Vagina (tissue), 2 donors: ENCODE results near the gene CNNM2. TPM values are rescaled to one million over a fixed set of nuclear protein-coding genes. Genes with fewer than 3 reads are reported as not detected.

Source experiments
- DNase-seq, 2 donors: peaks; one replicate each; pipeline ENCODE4 v3.0.0-alpha.2; 2017; ENCODE audit errors: extremely low spot score in 2 of 2
- H3K27ac ChIP-seq: fragments of 200-600 bp; sonication (generic); one replicate; pipeline ENCODE4 v1.5.1; 2019
- H3K27me3 ChIP-seq: fragments of 200-600 bp; sonication (generic); one replicate; pipeline ENCODE4 v1.5.1; 2019
- H3K36me3 ChIP-seq, 2 donors: fragments of 200-600 bp; sonication (generic); one replicate each; pipeline ENCODE4 v1.5.1; 2017 to 2019
- H3K4me1 ChIP-seq: fragments of 200-600 bp; sonication (generic); one replicate; pipeline ENCODE4 v1.5.1; 2019
- H3K4me3 ChIP-seq, 2 donors: fragments of 200-600 bp; sonication (generic); 1 replicate in 1 of 2; 2 replicates in 1 of 2; pipeline ENCODE4 v1.5.1; 2016 to 2019
- H3K9me3 ChIP-seq: fragments of 200-600 bp; sonication (generic); one replicate; pipeline ENCODE4 v1.5.1; 2019
- POLR2A ChIP-seq, 2 donors: fragments of 450-650 bp; IDR thresholded peaks; one replicate each; pipeline ENCODE4 v1.6.1; 2017; ENCODE audit warnings: antibody characterized with exemption in 2 of 2, mild to moderate bottlenecking in 2 of 2, moderate library complexity in 2 of 2
- POLR2AphosphoS5 ChIP-seq, 2 donors: sonication (generic); formaldehyde crosslinking; IDR thresholded peaks; one replicate each; pipeline ENCODE4 v1.9.0; 2017; ENCODE audit warnings: antibody characterized with exemption in 2 of 2, mild to moderate bottlenecking in 2 of 2, low read depth in 1 of 2; ENCODE audit not compliant: insufficient read depth in 1 of 2
- intact Hi-C: fragments of 100-400 bp; cut with DNase I; formaldehyde crosslinking; loops from one replicate; pipeline ENCODE4 v1.15.1; 2023
- total RNA-seq: library from RNA; depleted of rRNA; stranded (reverse); fragments of >200 nt; gene quantifications from one replicate; pipeline ENCODE4 v1.2.3, GENCODE V29; 2016
- TF ChIP-seq, protein P1 (sequence below), 3 experiments: fragments of 450-650 bp in 2 of 3; fragments of 200-600 bp in 1 of 3; sonication (generic) in 1 of 3; IDR thresholded peaks; one replicate each; pipeline ENCODE4 v1.5.1; 2017 to 2019; ENCODE audit warnings: antibody characterized with exemption in 3 of 3, mild to moderate bottlenecking in 2 of 3, moderate library complexity in 2 of 3

The CNNM2 gene
- total RNA-seq, 1 donor from 2014 or later = 9.6 TPM

DNA sequence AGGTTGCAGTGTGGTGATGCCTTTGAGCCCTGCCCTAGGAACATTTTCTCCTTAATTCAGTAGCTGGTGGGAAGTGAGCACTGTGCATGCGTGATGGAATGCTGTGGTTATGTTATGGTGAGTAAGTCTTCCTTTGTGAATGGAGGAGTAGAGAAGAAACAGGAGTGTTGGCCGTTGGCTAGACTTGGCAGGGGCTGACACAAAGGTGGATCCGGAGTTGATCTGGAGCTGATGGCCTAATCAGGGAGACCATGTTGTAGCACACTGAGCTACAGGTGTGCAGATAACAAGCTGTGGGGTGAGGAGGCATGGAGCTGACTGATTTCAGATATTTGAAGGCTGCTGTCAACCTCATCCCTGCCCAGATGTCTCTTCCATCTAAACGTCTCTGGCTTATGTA is 122.3 kb downstream of the CNNM2 start:
- Histone ChIP-seq H3K4me1 (peaks cover 4% of the 10 kb centered on the region), H3K27me3 (no peaks in the 10 kb centered on the region), H3K9me3 (no peaks in the 10 kb centered on the region), H3K4me3 (no peak overlapping the region), H3K36me3 (no peaks in the 10 kb centered on the region), H3K27ac (no peak overlapping the region)
- no peak for DNase-seq
- TF ChIP-seq, protein P1, sequence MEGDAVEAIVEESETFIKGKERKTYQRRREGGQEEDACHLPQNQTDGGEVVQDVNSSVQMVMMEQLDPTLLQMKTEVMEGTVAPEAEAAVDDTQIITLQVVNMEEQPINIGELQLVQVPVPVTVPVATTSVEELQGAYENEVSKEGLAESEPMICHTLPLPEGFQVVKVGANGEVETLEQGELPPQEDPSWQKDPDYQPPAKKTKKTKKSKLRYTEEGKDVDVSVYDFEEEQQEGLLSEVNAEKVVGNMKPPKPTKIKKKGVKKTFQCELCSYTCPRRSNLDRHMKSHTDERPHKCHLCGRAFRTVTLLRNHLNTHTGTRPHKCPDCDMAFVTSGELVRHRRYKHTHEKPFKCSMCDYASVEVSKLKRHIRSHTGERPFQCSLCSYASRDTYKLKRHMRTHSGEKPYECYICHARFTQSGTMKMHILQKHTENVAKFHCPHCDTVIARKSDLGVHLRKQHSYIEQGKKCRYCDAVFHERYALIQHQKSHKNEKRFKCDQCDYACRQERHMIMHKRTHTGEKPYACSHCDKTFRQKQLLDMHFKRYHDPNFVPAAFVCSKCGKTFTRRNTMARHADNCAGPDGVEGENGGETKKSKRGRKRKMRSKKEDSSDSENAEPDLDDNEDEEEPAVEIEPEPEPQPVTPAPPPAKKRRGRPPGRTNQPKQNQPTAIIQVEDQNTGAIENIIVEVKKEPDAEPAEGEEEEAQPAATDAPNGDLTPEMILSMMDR (IDR thresholded peaks at IDR 0.05) = no peak
- TF ChIP-seq POLR2A (IDR thresholded peaks at IDR 0.05) = no peak
- no peak for TF ChIP-seq POLR2AphosphoS5 (IDR thresholded peaks at IDR 0.05; ENCODE audit: insufficient read depth in 1 of 2, low read depth in 1 of 2)
- intact Hi-C loops = no loop called here

GRCh38 chr10:103041391-103041790 is 123.3 kb downstream of the CNNM2 start:
- H3K36me3 ChIP-seq = no peaks in the 10 kb centered on the region
- H3K4me3 ChIP-seq = no peak overlapping the region
- H3K27ac ChIP-seq = no peak overlapping the region
- H3K27me3 ChIP-seq = no peaks in the 10 kb centered on the region
- TF ChIP-seq, protein P1 (IDR thresholded peaks at IDR 0.05) = no peak
- TF ChIP-seq POLR2AphosphoS5 (IDR thresholded peaks at IDR 0.05; ENCODE audit: insufficient read depth in 1 of 2, low read depth in 1 of 2) (no peak), POLR2A (IDR thresholded peaks at IDR 0.05) (no peak)
- intact Hi-C loops = no loop called here
- no peak for DNase-seq
- peaks cover 4% of the 10 kb centered on the region for H3K4me1 ChIP-seq
- H3K9me3 ChIP-seq = no peaks in the 10 kb centered on the region

DNA sequence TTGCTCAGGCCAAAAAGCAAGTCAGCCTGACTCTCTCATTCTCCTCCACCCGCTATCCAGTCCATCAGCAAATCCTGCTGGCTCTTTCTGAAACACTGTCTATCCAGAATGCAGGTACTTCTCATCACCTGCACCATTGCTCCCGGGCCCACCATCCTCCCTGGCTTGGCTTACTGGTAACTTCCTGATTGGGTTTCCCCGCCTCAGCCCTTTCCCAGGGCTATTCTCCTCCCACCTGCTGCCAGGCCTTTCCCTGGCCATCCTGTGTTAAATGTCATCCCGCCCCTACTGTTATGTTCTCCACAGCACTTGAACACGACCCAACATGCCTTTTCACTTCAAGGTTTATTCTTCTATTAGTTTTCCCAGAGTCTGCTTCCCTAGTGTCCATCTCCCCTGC is 124.0 kb downstream of the CNNM2 start:
- TF ChIP-seq, protein P1 (IDR thresholded peaks at IDR 0.05) = no peak
- TF ChIP-seq POLR2AphosphoS5 (IDR thresholded peaks at IDR 0.05; ENCODE audit: insufficient read depth in 1 of 2, low read depth in 1 of 2) (no peak), POLR2A (IDR thresholded peaks at IDR 0.05) (no peak)
- no peaks in the 10 kb centered on the region for H3K36me3 ChIP-seq
- DNase-seq = no peak
- H3K27me3 ChIP-seq = no peaks in the 10 kb centered on the region
- H3K27ac ChIP-seq = no peak overlapping the region
- no peaks in the 10 kb centered on the region for H3K9me3 ChIP-seq
- no peak overlapping the region for H3K4me3 ChIP-seq
- intact Hi-C loops = no loop called here
- peaks cover 4% of the 10 kb centered on the region for H3K4me1 ChIP-seq

DNA sequence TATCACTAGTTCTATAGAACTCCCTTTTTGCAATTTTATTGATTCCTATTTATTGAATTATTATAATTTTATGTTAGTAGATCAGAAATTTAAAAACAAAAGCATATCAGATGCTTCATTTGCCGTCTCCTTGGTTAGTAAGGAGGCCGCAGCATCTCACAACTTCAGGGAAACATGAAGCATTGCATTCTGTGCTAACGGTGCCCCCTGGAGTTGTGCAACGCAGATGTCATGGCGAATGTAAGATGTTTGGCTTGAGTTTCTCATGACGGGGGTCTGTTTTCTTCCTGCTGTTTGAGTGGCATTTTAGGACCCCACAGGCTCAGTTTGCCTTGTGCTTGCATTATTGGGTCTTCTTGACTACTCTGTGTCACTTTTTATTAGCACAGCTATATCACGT is 124.8 kb downstream of the CNNM2 start:
- TF ChIP-seq POLR2A (IDR thresholded peaks at IDR 0.05) (no peak), POLR2AphosphoS5 (IDR thresholded peaks at IDR 0.05; ENCODE audit: insufficient read depth in 1 of 2, low read depth in 1 of 2) (no peak)
- TF ChIP-seq, protein P1 (IDR thresholded peaks at IDR 0.05) = no peak
- H3K4me1 ChIP-seq = peaks cover 4% of the 10 kb centered on the region
- H3K27me3 ChIP-seq = no peaks in the 10 kb centered on the region
- no peak overlapping the region for H3K4me3 ChIP-seq
- H3K27ac ChIP-seq = no peak overlapping the region
- no peaks in the 10 kb centered on the region for H3K9me3 ChIP-seq
- intact Hi-C loops = no loop called here
- no peaks in the 10 kb centered on the region for H3K36me3 ChIP-seq
- DNase-seq = no peak

GRCh38 chr10:103044942-103045489 is 126.9 kb downstream of the CNNM2 start:
- H3K36me3 ChIP-seq = no peaks in the 10 kb centered on the region
- DNase-seq = no peak
- peaks cover 4% of the 10 kb centered on the region for H3K4me1 ChIP-seq
- no peaks in the 10 kb centered on the region for H3K27me3 ChIP-seq
- intact Hi-C loops = no loop called here
- no peaks in the 10 kb centered on the region for H3K9me3 ChIP-seq
- no peak overlapping the region for H3K4me3 ChIP-seq
- H3K27ac ChIP-seq = peak overlapping the region; percentile 39
- TF ChIP-seq POLR2AphosphoS5 (IDR thresholded peaks at IDR 0.05; ENCODE audit: insufficient read depth in 1 of 2, low read depth in 1 of 2) (no peak), POLR2A (IDR thresholded peaks at IDR 0.05) (no peak)
- TF ChIP-seq, protein P1 (IDR thresholded peaks at IDR 0.05) = no peak
